HepG2 (cell line): Measurements from ENCODE around the gene INAFM2. TPM values are rescaled to one million over a fixed set of nuclear protein-coding genes. Genes with fewer than 3 reads are reported as not detected.

Source experiments
- ATAC-seq: fragments of 200-7000 bp; cut with Tn5 transposase; 3 replicates; pipeline ENCODE4 v1.9.1; 2020; ENCODE audit warnings: mild to moderate bottlenecking, moderate library complexity
- BruUV-seq: library from RNA; stranded (reverse); fragments of 400-500 nt; replicated peaks from 2 replicates; lab custom pipeline; 2021; lab: Mats Ljungman, UMichigan
- CTCF ChIA-PET: fragments of 300-600 bp; formaldehyde crosslinking; extraction: SDS; loops from one replicate; lab custom pipeline; 2021; ENCODE audit warnings: low total read pairs, inconsistent platforms, low intra/inter-chr PET ratio; lab: Yijun Ruan, JAX
- POLR2A ChIA-PET: fragments of 350-600 bp; sonication (Branson Sonifier 250); formaldehyde crosslinking; loops from one replicate; lab custom pipeline; 2020; ENCODE audit warnings: antibody characterized with exemption, inconsistent platforms; lab: Yijun Ruan, JAX
- DNase-seq: peaks from one replicate; pipeline ENCODE4 v3.0.0-alpha.2; 2015; ENCODE audit warnings: low spot score
- FAIRE-seq: peaks from 3 replicates; lab custom pipeline; 2011; peaks lifted over from hg19 to GRCh38; lab: Jason Lieb, UNC
- H2AFZ ChIP-seq: one replicate; pipeline ENCODE4 v1.6.1; 2011; ENCODE audit warnings: low read length, inconsistent platforms
- H3K27ac ChIP-seq: fragments of 300-600 bp; 3 replicates; pipeline ENCODE4 v1.8.0; 2011; ENCODE audit warnings: mixed run types, mild to moderate bottlenecking, mixed read lengths, low read length, inconsistent platforms; ENCODE audit not compliant: insufficient read depth; ENCODE audit errors: extremely low read length
- H3K27me3 ChIP-seq, 2 experiments: fragments of 200-600 bp in 1 of 2; 2 replicates in 1 of 2; 3 replicates in 1 of 2; pipeline versions ENCODE4 v1.6.0 to v1.8.0; 2011; ENCODE audit warnings: low read length in 2 of 2, mild to moderate bottlenecking in 2 of 2, moderate library complexity in 2 of 2, inconsistent platforms in 1 of 2; ENCODE audit not compliant: insufficient read depth in 2 of 2, control insufficient read depth in 1 of 2
- H3K36me3 ChIP-seq, 2 experiments: fragments of 200-600 bp in 1 of 2; replicated peaks in 1 of 2; 2 replicates in 1 of 2; 3 replicates in 1 of 2; pipeline versions ENCODE4 v1.5.1 to v1.8.0; 2011; ENCODE audit warnings: low read length in 2 of 2, inconsistent platforms in 1 of 2; ENCODE audit not compliant: insufficient read depth in 2 of 2, control insufficient read depth in 1 of 2
- H3K4me1 ChIP-seq: 2 replicates; pipeline ENCODE4 v1.5.1; 2012; ENCODE audit warnings: low read length, inconsistent platforms; ENCODE audit not compliant: insufficient read depth
- H3K4me2 ChIP-seq: 2 replicates; pipeline ENCODE4 v1.6.0; 2011; ENCODE audit warnings: low read depth, low read length, inconsistent platforms
- H3K4me3 ChIP-seq, 3 experiments: fragments of 200-600 bp in 1 of 3; sonication (generic), shearing (Covaris generic) in 1 of 3; replicated peaks in 1 of 3; 2 replicates each; pipeline ENCODE4 v1.5.1; 2011 to 2016; ENCODE audit warnings: low read length in 3 of 3, inconsistent platforms in 2 of 3, low read depth in 2 of 3, mild to moderate bottlenecking in 2 of 3, control low read depth in 1 of 3, mixed read lengths in 1 of 3; ENCODE audit not compliant: insufficient read depth in 1 of 3
- H3K79me2 ChIP-seq: one replicate; pipeline ENCODE4 v1.6.1; 2011; ENCODE audit warnings: low read length, inconsistent platforms; ENCODE audit not compliant: insufficient read depth
- H3K9ac ChIP-seq: 2 replicates; pipeline ENCODE4 v1.6.0; 2011; ENCODE audit warnings: mild to moderate bottlenecking, low read depth, low read length, inconsistent platforms; ENCODE audit not compliant: insufficient read depth
- H3K9me3 ChIP-seq: 2 replicates; pipeline ENCODE4 v1.5.1; 2012; ENCODE audit warnings: mild to moderate bottlenecking, low read length
- H4K20me1 ChIP-seq: 2 replicates; pipeline ENCODE4 v1.6.0; 2011; ENCODE audit warnings: inconsistent platforms, mild to moderate bottlenecking, low read length, moderate library complexity; ENCODE audit not compliant: insufficient read depth
- ATRX ChIP-seq: sonication (generic); formaldehyde crosslinking; IDR thresholded peaks from 2 replicates; pipeline ENCODE4 v1.4.0; 2020; ENCODE audit warnings: missing genetic modification reagents, borderline replicate concordance
- ETV6 ChIP-seq: sonication (generic); formaldehyde crosslinking; conservative IDR thresholded peaks from 2 replicates; pipeline ENCODE4 v1.4.0; 2020; ENCODE audit warnings: missing genetic modification reagents
- NAIF1 ChIP-seq: sonication (generic); formaldehyde crosslinking; IDR thresholded peaks from 2 replicates; pipeline ENCODE4 v1.5.0; 2020; ENCODE audit warnings: mild to moderate bottlenecking, missing genetic modification reagents, borderline replicate concordance
- PITX1 ChIP-seq: sonication (generic); formaldehyde crosslinking; IDR thresholded peaks from 2 replicates; pipeline ENCODE4 v1.5.1; 2020; ENCODE audit warnings: mild to moderate bottlenecking, missing genetic modification reagents
- RBAK ChIP-seq: sonication (generic); formaldehyde crosslinking; IDR thresholded peaks from 2 replicates; pipeline ENCODE4 v1.5.1; 2020; ENCODE audit warnings: mild to moderate bottlenecking, missing genetic modification reagents
- TARDBP ChIP-seq: sonication (generic); formaldehyde crosslinking; IDR thresholded peaks from 2 replicates; pipeline ENCODE4 v1.8.0; 2022; ENCODE audit warnings: mild to moderate bottlenecking, missing genetic modification reagents
- TRIM24 ChIP-seq: sonication (generic); formaldehyde crosslinking; IDR thresholded peaks from 2 replicates; pipeline ENCODE4 v1.8.0; 2022; ENCODE audit warnings: mild to moderate bottlenecking, missing genetic modification reagents
- ZNF20 ChIP-seq: sonication (generic); formaldehyde crosslinking; IDR thresholded peaks from 2 replicates; pipeline ENCODE4 v1.4.0; 2020; ENCODE audit warnings: mild to moderate bottlenecking, moderate library complexity, missing genetic modification reagents
- ZNF619 ChIP-seq: sonication (generic); formaldehyde crosslinking; IDR thresholded peaks from 2 replicates; pipeline ENCODE4 v1.4.0; 2020; ENCODE audit warnings: mild to moderate bottlenecking, missing genetic modification reagents
- ZNF768 ChIP-seq: sonication (generic); formaldehyde crosslinking; IDR thresholded peaks from 2 replicates; pipeline ENCODE4 v1.4.0; 2020; ENCODE audit warnings: missing genetic modification reagents
- WGBS: methylation state at CpG from one replicate; pipeline ENCODE4 v1.1.6; 2017; ENCODE audit warnings: low lambda C conversion rate; 5-methylcytosine and 5-hydroxymethylcytosine counted together
- in situ Hi-C: cut with HindIII; loops from 2 replicates; pipeline ENCODE4 v1.10.0; 2017; ENCODE audit warnings: low pct_unique_long_range_greater_than_20kb; ENCODE audit not compliant: extremely low pct_ligation_motif_present
- intact Hi-C: fragments of 100-400 bp; cut with micrococcal nuclease; formaldehyde crosslinking; loops from one replicate; pipeline ENCODE4 v1.10.0; 2022; ENCODE audit not compliant: unreplicated experiment
- polyA plus RNA-seq, 8 experiments: library from polyadenylated mRNA; depleted of rRNA in 3 of 8; stranded (reverse) in 7 of 8; unstranded in 1 of 8; fragments of >200 nt; fragmentation: Illumina TruSeq in 4 of 8; extraction: Trizol in 4 of 8; gene quantifications; 2 replicates each; pipeline versions ENCODE4 v1.2.1 to v1.2.3, GENCODE V29; 2011 to 2016; ENCODE audit warnings: low read depth in 4 of 8, missing spikeins in 1 of 8, mixed read lengths in 1 of 8; ENCODE audit not compliant: insufficient read depth in 1 of 8
- total RNA-seq, 5 experiments: library from RNA; depleted of rRNA; stranded (reverse); fragments of >200 nt; fragmentation: Illumina TruSeq; extraction: Trizol; gene quantifications; 2 replicates each; pipeline ENCODE4 v1.2.3, GENCODE V29; 2016; ENCODE audit warnings: low read depth in 1 of 5
- TF ChIP-seq, protein P1 (sequence below): sonication (generic); formaldehyde crosslinking; IDR thresholded peaks from 2 replicates; pipeline ENCODE4 v1.4.0; 2020; ENCODE audit warnings: missing genetic modification reagents, mild to moderate bottlenecking, borderline replicate concordance
- TF ChIP-seq, protein P2 (sequence below): sonication (generic); formaldehyde crosslinking; IDR thresholded peaks from 2 replicates; pipeline ENCODE4 v1.4.0; 2020; ENCODE audit warnings: mild to moderate bottlenecking, missing genetic modification reagents
- TF ChIP-seq, protein P3 (sequence below): sonication (generic); formaldehyde crosslinking; IDR thresholded peaks from 2 replicates; pipeline ENCODE4 v1.9.0; 2021; ENCODE audit warnings: missing genetic modification reagents, borderline replicate concordance

INAFM2 gene
- total and polyA plus RNA-seq, 2 of the 13 experiments (the other 11 are each of a cell fraction or from before 2014, with no cell fraction given) = 5.5 to 6.5 TPM

DNA sequence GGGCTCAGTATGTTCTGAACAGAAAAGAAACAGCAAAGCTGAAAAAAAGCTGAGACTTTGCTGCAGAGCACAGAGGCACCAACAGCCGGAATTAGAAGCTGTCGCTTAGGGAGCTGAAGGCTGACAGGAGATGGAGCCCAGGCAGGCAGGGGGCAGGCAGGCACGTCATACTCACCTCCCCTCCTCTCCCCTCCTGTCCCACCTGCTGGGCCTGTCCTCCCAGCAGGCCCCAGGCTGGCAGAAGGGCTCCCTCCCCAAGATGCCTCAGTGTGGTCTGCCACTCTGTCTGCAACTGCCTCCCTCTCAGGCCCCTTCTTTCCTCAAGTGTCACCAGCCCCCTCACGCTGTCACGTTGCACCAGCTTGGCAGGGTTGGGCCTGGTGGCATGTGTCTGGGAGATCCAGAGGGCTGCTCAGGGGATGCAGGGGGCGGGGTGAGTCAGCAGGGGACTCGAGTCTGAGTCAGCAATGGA, 37.4 kb upstream of the INAFM2 start:
- no peak overlapping the region for H3K4me2 ChIP-seq
- H3K4me3 ChIP-seq = no peak overlapping the region
- no peak for DNase-seq
- 0 out of 2 replicates have a peak, but pooled peaks cover 3% of the 10 kb centered on the region for H3K4me1 ChIP-seq
- no TSS peak for BruUV-seq
- no peaks in the 10 kb centered on the region for H3K36me3 ChIP-seq
- no peak overlapping the region for H2AFZ ChIP-seq
- no peak for FAIRE-seq
- H3K9me3 ChIP-seq = no peaks in the 10 kb centered on the region
- no peaks in the 10 kb centered on the region for H4K20me1 ChIP-seq
- in situ Hi-C loops (no loop called here), intact Hi-C loops (no loop called here)
- 3% methylated on average over 6 of the region's 7 CpGs for WGBS
- ChIA-PET CTCF (no interaction called here), POLR2A (no interaction called here)
- H3K79me2 ChIP-seq = no peaks in the 10 kb centered on the region
- H3K9ac ChIP-seq = no peak overlapping the region
- no peak for TF ChIP-seq TARDBP (CRISPR knock-in tag)
- no peak for TF ChIP-seq RBAK (CRISPR knock-in tag)
- no peak for TF ChIP-seq ETV6
- TF ChIP-seq, protein P1, sequence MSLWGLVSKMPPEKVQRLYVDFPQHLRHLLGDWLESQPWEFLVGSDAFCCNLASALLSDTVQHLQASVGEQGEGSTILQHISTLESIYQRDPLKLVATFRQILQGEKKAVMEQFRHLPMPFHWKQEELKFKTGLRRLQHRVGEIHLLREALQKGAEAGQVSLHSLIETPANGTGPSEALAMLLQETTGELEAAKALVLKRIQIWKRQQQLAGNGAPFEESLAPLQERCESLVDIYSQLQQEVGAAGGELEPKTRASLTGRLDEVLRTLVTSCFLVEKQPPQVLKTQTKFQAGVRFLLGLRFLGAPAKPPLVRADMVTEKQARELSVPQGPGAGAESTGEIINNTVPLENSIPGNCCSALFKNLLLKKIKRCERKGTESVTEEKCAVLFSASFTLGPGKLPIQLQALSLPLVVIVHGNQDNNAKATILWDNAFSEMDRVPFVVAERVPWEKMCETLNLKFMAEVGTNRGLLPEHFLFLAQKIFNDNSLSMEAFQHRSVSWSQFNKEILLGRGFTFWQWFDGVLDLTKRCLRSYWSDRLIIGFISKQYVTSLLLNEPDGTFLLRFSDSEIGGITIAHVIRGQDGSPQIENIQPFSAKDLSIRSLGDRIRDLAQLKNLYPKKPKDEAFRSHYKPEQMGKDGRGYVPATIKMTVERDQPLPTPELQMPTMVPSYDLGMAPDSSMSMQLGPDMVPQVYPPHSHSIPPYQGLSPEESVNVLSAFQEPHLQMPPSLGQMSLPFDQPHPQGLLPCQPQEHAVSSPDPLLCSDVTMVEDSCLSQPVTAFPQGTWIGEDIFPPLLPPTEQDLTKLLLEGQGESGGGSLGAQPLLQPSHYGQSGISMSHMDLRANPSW = no peak
- TF ChIP-seq TRIM24 (CRISPR knock-in tag) = no peak
- TF ChIP-seq, protein P2, sequence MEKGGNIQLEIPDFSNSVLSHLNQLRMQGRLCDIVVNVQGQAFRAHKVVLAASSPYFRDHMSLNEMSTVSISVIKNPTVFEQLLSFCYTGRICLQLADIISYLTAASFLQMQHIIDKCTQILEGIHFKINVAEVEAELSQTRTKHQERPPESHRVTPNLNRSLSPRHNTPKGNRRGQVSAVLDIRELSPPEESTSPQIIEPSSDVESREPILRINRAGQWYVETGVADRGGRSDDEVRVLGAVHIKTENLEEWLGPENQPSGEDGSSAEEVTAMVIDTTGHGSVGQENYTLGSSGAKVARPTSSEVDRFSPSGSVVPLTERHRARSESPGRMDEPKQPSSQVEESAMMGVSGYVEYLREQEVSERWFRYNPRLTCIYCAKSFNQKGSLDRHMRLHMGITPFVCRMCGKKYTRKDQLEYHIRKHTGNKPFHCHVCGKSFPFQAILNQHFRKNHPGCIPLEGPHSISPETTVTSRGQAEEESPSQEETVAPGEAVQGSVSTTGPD (CRISPR knock-in tag) = no peak
- TF ChIP-seq ZNF768 (CRISPR knock-in tag) = no peak
- TF ChIP-seq NAIF1 (CRISPR knock-in tag) = no peak
- TF ChIP-seq ZNF619 (CRISPR knock-in tag) = no peak
- TF ChIP-seq ZNF20 (CRISPR knock-in tag) = no peak
- no peak for TF ChIP-seq ATRX (CRISPR knock-in tag)
- TF ChIP-seq, protein P3, sequence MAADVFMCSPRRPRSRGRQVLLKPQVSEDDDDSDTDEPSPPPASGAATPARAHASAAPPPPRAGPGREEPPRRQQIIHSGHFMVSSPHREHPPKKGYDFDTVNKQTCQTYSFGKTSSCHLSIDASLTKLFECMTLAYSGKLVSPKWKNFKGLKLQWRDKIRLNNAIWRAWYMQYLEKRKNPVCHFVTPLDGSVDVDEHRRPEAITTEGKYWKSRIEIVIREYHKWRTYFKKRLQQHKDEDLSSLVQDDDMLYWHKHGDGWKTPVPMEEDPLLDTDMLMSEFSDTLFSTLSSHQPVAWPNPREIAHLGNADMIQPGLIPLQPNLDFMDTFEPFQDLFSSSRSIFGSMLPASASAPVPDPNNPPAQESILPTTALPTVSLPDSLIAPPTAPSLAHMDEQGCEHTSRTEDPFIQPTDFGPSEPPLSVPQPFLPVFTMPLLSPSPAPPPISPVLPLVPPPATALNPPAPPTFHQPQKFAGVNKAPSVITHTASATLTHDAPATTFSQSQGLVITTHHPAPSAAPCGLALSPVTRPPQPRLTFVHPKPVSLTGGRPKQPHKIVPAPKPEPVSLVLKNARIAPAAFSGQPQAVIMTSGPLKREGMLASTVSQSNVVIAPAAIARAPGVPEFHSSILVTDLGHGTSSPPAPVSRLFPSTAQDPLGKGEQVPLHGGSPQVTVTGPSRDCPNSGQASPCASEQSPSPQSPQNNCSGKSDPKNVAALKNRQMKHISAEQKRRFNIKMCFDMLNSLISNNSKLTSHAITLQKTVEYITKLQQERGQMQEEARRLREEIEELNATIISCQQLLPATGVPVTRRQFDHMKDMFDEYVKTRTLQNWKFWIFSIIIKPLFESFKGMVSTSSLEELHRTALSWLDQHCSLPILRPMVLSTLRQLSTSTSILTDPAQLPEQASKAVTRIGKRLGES = no peak
- TF ChIP-seq PITX1 (CRISPR knock-in tag) = no peak
- peaks cover 20 to 89% of the 10 kb centered on the region in 2 experiments for H3K27me3 ChIP-seq
- H3K27ac ChIP-seq = no peak overlapping the region
- ATAC-seq = no peak
